ENCODE data around the gene WNK2.
"Not testable (repeated sequence)": the region's sequence is repeated elsewhere in the genome, so short reads cannot be mapped to it uniquely, and the experiment has no call there.

WNK2 gene

GRCh38 chr9:93183663-93184431, at the start of gene WNK2:
TSS of gene WNK2 (plus strand) at chr9:93184139. CDS start at chr9:93184930, 791 bp downstream.
- DNase-seq: no peak

GRCh38 chr9:93134740-93135444, 49.0 kb upstream of the WNK2 start:
- no peak for DNase-seq

- peak; percentile 33 for DNase-seq
Measured at GRCh38 chr9:93136011-93136440, 47.9 kb upstream of the WNK2 start.

GRCh38 chr9:93137362-93137761, 46.6 kb upstream of the WNK2 start:
- DNase-seq: no peak

- no peak for DNase-seq
Measured at GRCh38 chr9:93138171-93138764, 45.7 kb upstream of the WNK2 start.

GRCh38 chr9:93139365-93140182, 44.4 kb upstream of the WNK2 start:
- DNase-seq: no peak

- DNase-seq: no peak
Measured at GRCh38 chr9:93141771-93142483, 42.0 kb upstream of the WNK2 start.

- peak; percentile 26 for DNase-seq
Measured at GRCh38 chr9:93143830-93144530, 40.0 kb upstream of the WNK2 start.

GRCh38 chr9:93146696-93147095, 37.2 kb upstream of the WNK2 start:
- not testable (repeated sequence) for DNase-seq

GRCh38 chr9:93147632-93148031, 36.3 kb upstream of the WNK2 start:
- DNase-seq: no peak

- DNase-seq: no peak
Measured at GRCh38 chr9:93148721-93149120, 35.2 kb upstream of the WNK2 start.

GRCh38 chr9:93149361-93149760, 34.6 kb upstream of the WNK2 start:
- DNase-seq: no peak

GRCh38 chr9:93151097-93151784, 32.7 kb upstream of the WNK2 start:
- no peak for DNase-seq

GRCh38 chr9:93154293-93154903, 29.5 kb upstream of the WNK2 start:
- DNase-seq: no peak

- peak; percentile 3 for DNase-seq
Measured at GRCh38 chr9:93155716-93156474, 28.0 kb upstream of the WNK2 start.

GRCh38 chr9:93156475-93157008, 27.4 kb upstream of the WNK2 start:
- no peak for DNase-seq

GRCh38 chr9:93159601-93160471, 24.1 kb upstream of the WNK2 start:
- peak; percentile 34 for DNase-seq

- DNase-seq: no peak
Measured at GRCh38 chr9:93161786-93162562, 22.0 kb upstream of the WNK2 start.
